ENCODE results near the gene APPBP2. TPM values are rescaled to one million over a fixed set of nuclear protein-coding genes. Genes with fewer than 3 reads are reported as not detected.
"Not testable (repeated sequence)": the region's sequence is repeated elsewhere in the genome, so short reads cannot be mapped to it uniquely, and the experiment has no call there.

Gene APPBP2
- total RNA-seq, 2 donors from 2014 or later: 13.3 to 13.9 TPM

DNA sequence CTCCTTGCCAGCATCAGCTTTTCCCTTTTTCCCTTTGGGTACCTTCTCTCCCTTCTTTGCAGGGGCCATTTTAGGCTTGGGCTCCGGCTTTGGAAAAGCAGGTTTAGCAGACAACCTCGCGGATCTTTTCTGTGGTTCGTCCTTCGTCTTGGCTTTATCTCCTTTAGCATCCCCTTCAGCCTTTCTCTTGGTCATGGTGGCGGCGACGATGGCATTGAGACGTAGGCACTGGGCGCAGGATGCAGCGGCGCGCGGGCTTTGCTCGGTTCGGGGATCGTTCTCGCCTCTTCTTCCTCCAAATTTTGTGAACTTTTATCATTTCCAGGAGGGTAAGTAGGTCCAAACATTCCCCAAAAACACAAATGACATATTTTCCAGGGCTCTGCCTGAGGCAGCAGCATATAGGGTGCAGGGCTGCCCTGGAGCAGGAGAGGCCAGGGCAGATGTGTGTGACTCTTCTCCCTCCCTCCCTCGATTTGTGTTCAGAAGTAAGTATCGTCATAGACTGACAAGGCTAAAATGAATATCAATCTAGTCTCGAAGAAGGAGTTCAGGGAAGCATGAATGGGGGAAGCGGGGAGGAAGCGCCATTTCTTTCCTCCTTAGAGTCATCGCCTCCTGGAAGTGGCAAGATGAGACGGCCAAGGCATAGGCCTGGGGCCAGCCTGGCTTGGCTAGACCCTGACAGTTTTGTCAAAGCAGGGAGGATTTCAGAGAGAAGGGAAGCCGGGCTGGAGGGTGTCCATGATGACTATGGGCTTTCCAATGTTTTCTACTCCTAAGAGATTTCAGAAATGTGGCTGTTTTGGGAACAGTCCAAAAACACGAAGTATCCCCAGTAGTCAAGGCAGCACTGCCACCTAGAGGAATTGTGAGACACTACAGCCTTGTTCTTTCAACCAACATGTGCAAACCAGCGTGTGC, 90.5 kb downstream of the APPBP2 start:
- Histone ChIP-seq H3K4me1 (peaks cover 0 to 5% of the 10 kb centered on the region in 2 donors), H3K27ac (peak overlapping the region in 1 of 2 donors; percentile 13), H3K9me3 (no peaks in the 10 kb centered on the region), H3K36me3 (no peaks in the 10 kb centered on the region), H3K4me3 (peak overlapping the region in 1 of 2 donors; percentile 24), H3K27me3 (no peaks in the 10 kb centered on the region)
- TF ChIP-seq, protein P1, sequence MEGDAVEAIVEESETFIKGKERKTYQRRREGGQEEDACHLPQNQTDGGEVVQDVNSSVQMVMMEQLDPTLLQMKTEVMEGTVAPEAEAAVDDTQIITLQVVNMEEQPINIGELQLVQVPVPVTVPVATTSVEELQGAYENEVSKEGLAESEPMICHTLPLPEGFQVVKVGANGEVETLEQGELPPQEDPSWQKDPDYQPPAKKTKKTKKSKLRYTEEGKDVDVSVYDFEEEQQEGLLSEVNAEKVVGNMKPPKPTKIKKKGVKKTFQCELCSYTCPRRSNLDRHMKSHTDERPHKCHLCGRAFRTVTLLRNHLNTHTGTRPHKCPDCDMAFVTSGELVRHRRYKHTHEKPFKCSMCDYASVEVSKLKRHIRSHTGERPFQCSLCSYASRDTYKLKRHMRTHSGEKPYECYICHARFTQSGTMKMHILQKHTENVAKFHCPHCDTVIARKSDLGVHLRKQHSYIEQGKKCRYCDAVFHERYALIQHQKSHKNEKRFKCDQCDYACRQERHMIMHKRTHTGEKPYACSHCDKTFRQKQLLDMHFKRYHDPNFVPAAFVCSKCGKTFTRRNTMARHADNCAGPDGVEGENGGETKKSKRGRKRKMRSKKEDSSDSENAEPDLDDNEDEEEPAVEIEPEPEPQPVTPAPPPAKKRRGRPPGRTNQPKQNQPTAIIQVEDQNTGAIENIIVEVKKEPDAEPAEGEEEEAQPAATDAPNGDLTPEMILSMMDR (IDR thresholded peaks at IDR 0.05): peak; percentile 79 to 95
- DNase-seq (ENCODE audit: low spot score): peak; percentile 84

DNA sequence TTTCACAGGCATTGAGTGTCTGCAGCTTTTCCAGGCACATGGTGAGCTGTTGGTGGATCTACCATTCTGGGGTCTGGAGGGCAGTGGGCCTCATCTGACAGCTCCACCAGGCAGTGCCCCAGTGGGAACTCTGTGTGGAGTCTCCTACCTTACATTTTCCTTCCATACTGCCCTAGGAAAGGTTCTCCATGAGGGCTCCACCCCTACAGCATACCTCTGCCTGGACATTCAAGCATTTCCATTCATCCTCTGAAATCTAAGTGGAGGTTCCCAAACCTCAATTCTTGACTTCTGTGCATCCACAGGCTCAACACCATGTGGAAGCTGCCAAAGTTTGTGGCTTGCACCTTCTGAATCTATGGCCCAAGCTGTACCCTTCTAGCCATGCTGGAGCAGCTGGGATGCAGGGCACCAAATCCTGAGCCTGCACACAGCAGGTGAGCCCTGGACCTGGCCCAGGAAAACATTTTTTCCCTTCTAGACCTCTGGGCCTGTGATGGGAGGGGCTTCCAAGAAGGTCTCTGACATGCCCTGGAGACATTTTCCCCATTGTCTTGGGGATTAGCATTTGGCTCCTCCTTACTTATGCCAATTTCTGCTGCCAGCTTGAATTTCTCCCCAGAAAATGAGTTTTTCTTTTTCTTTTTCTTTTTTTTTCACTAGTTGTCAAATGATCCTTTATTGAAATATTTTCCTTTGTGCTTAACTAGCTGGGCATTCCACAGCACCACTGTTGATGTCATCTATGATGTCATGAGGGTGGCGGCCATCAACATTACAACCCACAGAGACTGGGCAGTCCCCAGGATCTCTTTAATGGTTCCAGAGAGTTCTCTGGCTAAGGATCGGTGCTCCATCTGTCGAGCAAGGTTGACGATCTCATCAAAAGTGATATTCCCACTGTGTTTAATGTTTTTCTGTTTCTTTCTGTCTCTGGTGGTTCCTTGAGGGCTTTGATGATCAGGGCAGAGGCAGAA, 92.7 kb downstream of the APPBP2 start:
- H3K27ac ChIP-seq, H3K9me3 ChIP-seq, H3K4me3 ChIP-seq, H3K4me1 ChIP-seq, H3K27me3 ChIP-seq, H3K36me3 ChIP-seq: not testable (repeated sequence)
- DNase-seq (ENCODE audit: low spot score): peak; percentile 50

DNA sequence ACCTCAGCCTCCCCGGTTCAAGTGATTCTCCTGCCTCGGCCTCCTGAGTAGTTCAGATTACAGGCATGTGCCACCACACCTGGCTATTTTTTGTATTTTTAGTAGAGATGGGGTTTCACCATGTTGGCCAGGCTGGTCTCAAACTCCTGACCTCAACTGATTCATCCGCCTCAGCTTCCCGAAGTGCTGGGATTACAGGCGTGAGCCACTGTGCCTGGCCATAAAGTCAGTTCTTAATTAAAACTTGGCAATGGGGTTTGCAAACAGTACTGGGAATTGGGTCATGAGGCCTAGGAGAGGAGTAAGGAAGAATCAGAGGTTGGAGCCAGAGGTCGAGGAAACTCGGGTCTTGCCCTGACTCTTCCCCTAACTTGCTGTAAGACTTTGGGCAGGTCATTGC, 95.5 kb downstream of the APPBP2 start:
- H3K27me3 ChIP-seq, H3K9me3 ChIP-seq, H3K4me1 ChIP-seq, H3K4me3 ChIP-seq, H3K27ac ChIP-seq, H3K36me3 ChIP-seq: not testable (repeated sequence)
- peak; percentile 30 for DNase-seq (ENCODE audit: low spot score)

GRCh38 chr17:60428491-60428890, 97.6 kb downstream of the APPBP2 start:
- H3K4me3 ChIP-seq, H3K4me1 ChIP-seq, H3K36me3 ChIP-seq, H3K9me3 ChIP-seq, H3K27me3 ChIP-seq, H3K27ac ChIP-seq: not testable (repeated sequence)
- DNase-seq (ENCODE audit: low spot score): peak; percentile 52

- H3K4me1 ChIP-seq: no peaks in the 10 kb centered on the region
- no peak overlapping the region for H3K27ac ChIP-seq
- no peaks in the 10 kb centered on the region for H3K36me3 ChIP-seq
- H3K4me3 ChIP-seq: no peak overlapping the region
- H3K9me3 ChIP-seq: no peaks in the 10 kb centered on the region
- H3K27me3 ChIP-seq: no peaks in the 10 kb centered on the region
- TF ChIP-seq, protein P1 (IDR thresholded peaks at IDR 0.05): no peak
- DNase-seq (ENCODE audit: low spot score): no peak
These were observed 99.4 kb downstream of the APPBP2 start for GRCh38 chr17:60426596-60426995.

- peaks cover 0 to 3% of the 10 kb centered on the region in 2 donors for H3K4me1 ChIP-seq
- no peaks in the 10 kb centered on the region for H3K36me3 ChIP-seq
- no peaks in the 10 kb centered on the region for H3K27me3 ChIP-seq
- H3K4me3 ChIP-seq: no peak overlapping the region
- no peaks in the 10 kb centered on the region for H3K9me3 ChIP-seq
- no peak for DNase-seq (ENCODE audit: low spot score)
- TF ChIP-seq, protein P1 (IDR thresholded peaks at IDR 0.05): no peak
- H3K27ac ChIP-seq: no peak overlapping the region
These were observed 100.4 kb downstream of the APPBP2 start for GRCh38 chr17:60425626-60426025.

GRCh38 chr17:60423865-60424264, 102.2 kb downstream of the APPBP2 start:
- Histone ChIP-seq H3K36me3 (no peaks in the 10 kb centered on the region), H3K27me3 (no peaks in the 10 kb centered on the region), H3K4me1 (peaks cover 0 to 3% of the 10 kb centered on the region in 2 donors), H3K27ac (no peak overlapping the region), H3K4me3 (no peak overlapping the region), H3K9me3 (no peaks in the 10 kb centered on the region)
- TF ChIP-seq, protein P1 (IDR thresholded peaks at IDR 0.05): no peak
- DNase-seq (ENCODE audit: low spot score): no peak
